Fibroblast of lung (primary cell): Measurements from ENCODE around the gene TXNDC11. TPM values are rescaled to one million over a fixed set of nuclear protein-coding genes. Genes with fewer than 3 reads are reported as not detected.

Source experiments
- DNase-seq, 2 donors: peaks; one replicate each; pipeline versions ENCODE4 v3.0.0 to v3.0.0-alpha.2; 2010; ENCODE audit warnings: low read depth in 2 of 2
- H2AFZ ChIP-seq: 2 replicates; pipeline ENCODE4 v1.5.1; 2012; ENCODE audit warnings: low read length, control low read depth, inconsistent platforms
- H3K27ac ChIP-seq: 2 replicates; pipeline ENCODE4 v1.5.1; 2011; ENCODE audit warnings: low read length, control low read depth; ENCODE audit not compliant: insufficient read depth
- H3K27me3 ChIP-seq: 2 replicates; pipeline ENCODE4 v1.5.1; 2011; ENCODE audit warnings: mild to moderate bottlenecking, low read length; ENCODE audit not compliant: control insufficient read depth, insufficient read depth
- H3K36me3 ChIP-seq: 2 replicates; pipeline ENCODE4 v1.5.1; 2011; ENCODE audit warnings: low read length; ENCODE audit not compliant: control insufficient read depth, insufficient read depth
- H3K4me1 ChIP-seq: 2 replicates; pipeline ENCODE4 v1.5.1; 2011; ENCODE audit warnings: low read length; ENCODE audit not compliant: control insufficient read depth, insufficient read depth; ENCODE audit errors: extremely low read depth
- H3K4me2 ChIP-seq: 2 replicates; pipeline ENCODE4 v1.5.1; 2011; ENCODE audit warnings: low read length, control low read depth; ENCODE audit not compliant: insufficient read depth; ENCODE audit errors: extremely low read depth
- H3K4me3 ChIP-seq, 4 experiments: fragments of 200-600 bp in 1 of 4; sonication (generic) in 1 of 4; replicated peaks in 1 of 4; 2 replicates each; pipeline ENCODE4 v1.5.1; 2011 to 2016; ENCODE audit warnings: low read length in 4 of 4, low read depth in 3 of 4, mild to moderate bottlenecking in 3 of 4, control low read depth in 2 of 4, inconsistent platforms in 1 of 4, mixed read lengths in 1 of 4; ENCODE audit not compliant: insufficient read depth in 1 of 4; ENCODE audit errors: control extremely low read depth in 1 of 4
- H3K79me2 ChIP-seq: 2 replicates; pipeline ENCODE4 v1.5.1; 2012; ENCODE audit warnings: mild to moderate bottlenecking, low read length, inconsistent platforms; ENCODE audit not compliant: control insufficient read depth, insufficient read depth
- H3K9ac ChIP-seq: 2 replicates; pipeline ENCODE4 v1.5.1; 2011; ENCODE audit warnings: mild to moderate bottlenecking, low read length, control low read depth; ENCODE audit not compliant: insufficient read depth
- H3K9me3 ChIP-seq: 2 replicates; pipeline ENCODE4 v1.5.1; 2012; ENCODE audit warnings: low read depth, low read length; ENCODE audit not compliant: control insufficient read depth, insufficient read depth
- H4K20me1 ChIP-seq: 2 replicates; pipeline ENCODE4 v1.5.1; 2011; ENCODE audit warnings: low read length; ENCODE audit not compliant: control insufficient read depth, insufficient read depth; ENCODE audit errors: extremely low read depth
- EZH2 ChIP-seq: IDR thresholded peaks from 2 replicates; pipeline ENCODE4 v1.5.1; 2012; ENCODE audit warnings: low read length, control low read depth, mild to moderate bottlenecking; ENCODE audit errors: missing control alignments
- polyA plus RNA-seq, 2 donors: library from polyadenylated mRNA; depleted of rRNA in 1 of 2; stranded (reverse) in 1 of 2; unstranded in 1 of 2; fragments of >200 nt; gene quantifications; 2 replicates each; pipeline ENCODE4 v1.2.1, GENCODE V29; 2011 to 2012; ENCODE audit warnings: missing spikeins in 1 of 2
- total RNA-seq: library from RNA; depleted of rRNA; stranded (reverse); fragments of >200 nt; gene quantifications from 2 replicates; pipeline ENCODE4 v1.2.1, GENCODE V29; 2014
- TF ChIP-seq, protein P1 (sequence below), 2 donors: IDR thresholded peaks in 1 of 2; conservative IDR thresholded peaks in 1 of 2; 1 replicate in 1 of 2; 2 replicates in 1 of 2; pipeline ENCODE4 v1.5.1; 2011 to 2012; ENCODE audit warnings: low read length in 2 of 2, control low read depth in 1 of 2, inconsistent platforms in 1 of 2, low read depth in 1 of 2, mild to moderate bottlenecking in 1 of 2

TXNDC11 gene
- total and polyA plus RNA-seq, 2 donors (not counting 1 experiment from before 2014, with no cell fraction given): 26.8 to 46.2 TPM

GRCh38 chr16:11736903-11737302 lies 5.8 kb downstream of the TXNDC11 start:
- DNase-seq: no peak
- Histone ChIP-seq H3K9ac (no peak overlapping the region), H3K79me2 (peaks cover 42% of the 10 kb centered on the region), H3K27ac (no peak overlapping the region), H4K20me1 (no peaks in the 10 kb centered on the region), H2AFZ (no peak overlapping the region), H3K9me3 (no peaks in the 10 kb centered on the region), H3K4me1 (peaks cover 3% of the 10 kb centered on the region), H3K4me3 (no peak overlapping the region), H3K4me2 (no peak overlapping the region), H3K36me3 (peaks cover 9% of the 10 kb centered on the region), H3K27me3 (no peaks in the 10 kb centered on the region)
- TF ChIP-seq EZH2: no peak

- DNase-seq: no peak
- TF ChIP-seq, protein P1, sequence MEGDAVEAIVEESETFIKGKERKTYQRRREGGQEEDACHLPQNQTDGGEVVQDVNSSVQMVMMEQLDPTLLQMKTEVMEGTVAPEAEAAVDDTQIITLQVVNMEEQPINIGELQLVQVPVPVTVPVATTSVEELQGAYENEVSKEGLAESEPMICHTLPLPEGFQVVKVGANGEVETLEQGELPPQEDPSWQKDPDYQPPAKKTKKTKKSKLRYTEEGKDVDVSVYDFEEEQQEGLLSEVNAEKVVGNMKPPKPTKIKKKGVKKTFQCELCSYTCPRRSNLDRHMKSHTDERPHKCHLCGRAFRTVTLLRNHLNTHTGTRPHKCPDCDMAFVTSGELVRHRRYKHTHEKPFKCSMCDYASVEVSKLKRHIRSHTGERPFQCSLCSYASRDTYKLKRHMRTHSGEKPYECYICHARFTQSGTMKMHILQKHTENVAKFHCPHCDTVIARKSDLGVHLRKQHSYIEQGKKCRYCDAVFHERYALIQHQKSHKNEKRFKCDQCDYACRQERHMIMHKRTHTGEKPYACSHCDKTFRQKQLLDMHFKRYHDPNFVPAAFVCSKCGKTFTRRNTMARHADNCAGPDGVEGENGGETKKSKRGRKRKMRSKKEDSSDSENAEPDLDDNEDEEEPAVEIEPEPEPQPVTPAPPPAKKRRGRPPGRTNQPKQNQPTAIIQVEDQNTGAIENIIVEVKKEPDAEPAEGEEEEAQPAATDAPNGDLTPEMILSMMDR (conservative IDR thresholded peaks at IDR 0.05 in 1 of 2, IDR thresholded peaks at IDR 0.05 in 1 of 2; ENCODE audit: low read depth in 1 of 2, low read length in 2 of 2): no peak
- H4K20me1 ChIP-seq: no peaks in the 10 kb centered on the region
- H3K4me2 ChIP-seq: no peak overlapping the region
- H3K4me3 ChIP-seq: no peak overlapping the region
- no peak overlapping the region for H2AFZ ChIP-seq
- H3K4me1 ChIP-seq: peaks cover 2% of the 10 kb centered on the region
- H3K9me3 ChIP-seq: no peaks in the 10 kb centered on the region
- peaks cover 9% of the 10 kb centered on the region for H3K36me3 ChIP-seq
- H3K27me3 ChIP-seq: no peaks in the 10 kb centered on the region
- no peak overlapping the region for H3K27ac ChIP-seq
- H3K79me2 ChIP-seq: peaks cover 34% of the 10 kb centered on the region
- no peak overlapping the region for H3K9ac ChIP-seq
Measured at GRCh38 chr16:11735787-11736186, 6.9 kb downstream of the TXNDC11 start.

GRCh38 chr16:11734653-11735043 lies 8.0 kb downstream of the TXNDC11 start:
- Histone ChIP-seq H4K20me1 (no peaks in the 10 kb centered on the region), H3K4me3 (no peak overlapping the region), H3K9ac (no peak overlapping the region), H3K36me3 (peaks cover 9% of the 10 kb centered on the region), H3K79me2 (peaks cover 26% of the 10 kb centered on the region), H3K4me1 (no peaks in the 10 kb centered on the region), H2AFZ (no peak overlapping the region), H3K4me2 (no peak overlapping the region), H3K9me3 (no peaks in the 10 kb centered on the region), H3K27me3 (no peaks in the 10 kb centered on the region), H3K27ac (no peak overlapping the region)
- TF ChIP-seq EZH2: no peak
- TF ChIP-seq, protein P1 (conservative IDR thresholded peaks at IDR 0.05 in 1 of 2, IDR thresholded peaks at IDR 0.05 in 1 of 2; ENCODE audit: low read depth in 1 of 2, low read length in 2 of 2): no peak
- DNase-seq: no peak
